Aorta (tissue), 5 donors: ENCODE results near the gene RGPD5. TPM values are rescaled to one million over a fixed set of nuclear protein-coding genes. Genes with fewer than 3 reads are reported as not detected.
"Not testable (repeated sequence)": the region's sequence is repeated elsewhere in the genome, so short reads cannot be mapped to it uniquely, and the experiment has no call there.

ENCODE experiments used
- ATAC-seq: fragments of 200-7000 bp; cut with Tn5 transposase; one replicate; pipeline ENCODE4 v1.9.1; 2022; ENCODE audit warnings: moderate library complexity; ENCODE audit not compliant: low FRiP score
- DNase-seq, 2 donors: peaks; one replicate each; pipeline ENCODE4 v3.0.0-alpha.2; 2020
- H3K27ac ChIP-seq, 2 donors: one replicate each; pipeline ENCODE4 v1.5.1; 2013; ENCODE audit warnings: low read length in 2 of 2, mild to moderate bottlenecking in 2 of 2, moderate library complexity in 2 of 2, control low read depth in 1 of 2, inconsistent platforms in 1 of 2, low read depth in 1 of 2
- H3K27me3 ChIP-seq, 2 donors: one replicate each; pipeline ENCODE4 v1.6.1; 2013; ENCODE audit warnings: control low read depth in 1 of 2, low read length in 1 of 2, mild to moderate bottlenecking in 1 of 2, moderate library complexity in 1 of 2; ENCODE audit not compliant: insufficient read depth in 2 of 2, control insufficient read depth in 1 of 2
- H3K36me3 ChIP-seq, 2 donors: one replicate each; pipeline ENCODE4 v1.6.1; 2013; ENCODE audit warnings: control low read depth in 1 of 2, low read length in 1 of 2, mild to moderate bottlenecking in 1 of 2; ENCODE audit not compliant: insufficient read depth in 2 of 2, control insufficient read depth in 1 of 2
- H3K4me1 ChIP-seq, 2 donors: one replicate each; pipeline ENCODE4 v1.6.1; 2013; ENCODE audit warnings: low read length in 2 of 2, control low read depth in 1 of 2, mild to moderate bottlenecking in 1 of 2, moderate library complexity in 1 of 2; ENCODE audit not compliant: insufficient read depth in 2 of 2, control insufficient read depth in 1 of 2
- H3K4me3 ChIP-seq, 2 donors: one replicate each; pipeline ENCODE4 v1.5.1; 2013; ENCODE audit warnings: low read length in 2 of 2, control low read depth in 1 of 2, mild to moderate bottlenecking in 1 of 2
- H3K9me3 ChIP-seq: one replicate; pipeline ENCODE4 v1.6.1; 2013; ENCODE audit warnings: mild to moderate bottlenecking, low read length; ENCODE audit not compliant: control insufficient read depth
- WGBS, 2 donors: extraction: QIAGEN DNeasy Blood & Tissue Kit; methylation state at CpG; one replicate each; pipeline ENCODE4 v1.1.7; 2013; 5-methylcytosine and 5-hydroxymethylcytosine counted together
- intact Hi-C, 2 donors: fragments of 100-400 bp; cut with DNase I; formaldehyde crosslinking; loops; one replicate each; pipeline versions ENCODE4 v1.14.2 to v1.15.0; 2022
- polyA plus RNA-seq, 2 donors: library from polyadenylated mRNA; stranded (reverse); fragments of 200-250 nt; gene quantifications; one replicate each; pipeline ENCODE4 v1.2.3, GENCODE V29; 2013
- total RNA-seq, 2 donors: library from RNA; stranded (reverse); fragmentation: NEBNext Ultra II Directional; extraction: Animal tissue kit (Norgen Biotek cat#: 25700); gene quantifications; one replicate each; pipeline ENCODE4 v1.2.1, GENCODE V29; 2021
- donor health status: healthy with polysubstance abuse.
- donor health status: Bipolar disorder and iron deficiency.
- donor health status: DM: no; HTN: no; CAD: no.
- donor health status: DM: no; HTN: no; CAD: no.
- donor health status: DM: yes; HTN: yes; CAD: no.

Gene RGPD5
- total and polyA plus RNA-seq, 4 donors: 3.5 to 187 (median 71.3) TPM

GRCh38 chr2:109882112-109882511, 88.0 kb downstream of the RGPD5 start:
- H3K9me3 ChIP-seq, ATAC-seq, H3K27ac ChIP-seq, H3K36me3 ChIP-seq, DNase-seq, H3K4me1 ChIP-seq, intact Hi-C loops, H3K27me3 ChIP-seq, H3K4me3 ChIP-seq: not testable (repeated sequence)
- WGBS, 2 donors: no CpG with 5 or more reads among the region's 1 CpG

- H3K4me3 ChIP-seq, intact Hi-C loops, DNase-seq, H3K36me3 ChIP-seq, ATAC-seq, H3K27ac ChIP-seq, H3K27me3 ChIP-seq, H3K9me3 ChIP-seq, H3K4me1 ChIP-seq: not testable (repeated sequence)
- no CpG with 5 or more reads among the region's 4 CpGs for WGBS, 2 donors
These were observed 94.3 kb downstream of the RGPD5 start for GRCh38 chr2:109888414-109888813.

GRCh38 chr2:109889909-109890308, 95.8 kb downstream of the RGPD5 start:
- H3K9me3 ChIP-seq, H3K27ac ChIP-seq, ATAC-seq, H3K4me1 ChIP-seq, H3K36me3 ChIP-seq, DNase-seq, H3K4me3 ChIP-seq, H3K27me3 ChIP-seq, intact Hi-C loops: not testable (repeated sequence)
- WGBS, 2 donors: no CpG with 5 or more reads among the region's 4 CpGs

- H3K4me3 ChIP-seq, intact Hi-C loops, H3K4me1 ChIP-seq, H3K27me3 ChIP-seq, DNase-seq, H3K27ac ChIP-seq, H3K36me3 ChIP-seq, ATAC-seq, H3K9me3 ChIP-seq: not testable (repeated sequence)
- WGBS, 2 donors: no CpG with 5 or more reads among the region's 4 CpGs
These were observed 96.9 kb downstream of the RGPD5 start for GRCh38 chr2:109891024-109891423.

- H3K27ac ChIP-seq, H3K9me3 ChIP-seq, H3K4me3 ChIP-seq, H3K27me3 ChIP-seq, ATAC-seq, H3K36me3 ChIP-seq, H3K4me1 ChIP-seq, intact Hi-C loops, DNase-seq: not testable (repeated sequence)
- WGBS, 2 donors: no CpG with 5 or more reads among the region's 7 CpGs
These were observed 99.6 kb downstream of the RGPD5 start for GRCh38 chr2:109893736-109894135.

- H3K36me3 ChIP-seq, ATAC-seq, intact Hi-C loops, H3K4me1 ChIP-seq, DNase-seq, H3K9me3 ChIP-seq, H3K27me3 ChIP-seq, H3K4me3 ChIP-seq, H3K27ac ChIP-seq: not testable (repeated sequence)
- no CpG with 5 or more reads among the region's 6 CpGs for WGBS, 2 donors
These were observed 100.0 kb downstream of the RGPD5 start for GRCh38 chr2:109894141-109894540.

GRCh38 chr2:109895090-109895869, 101.2 kb downstream of the RGPD5 start:
- H3K36me3 ChIP-seq, DNase-seq, H3K27ac ChIP-seq, H3K4me3 ChIP-seq, H3K4me1 ChIP-seq, ATAC-seq, intact Hi-C loops, H3K9me3 ChIP-seq, H3K27me3 ChIP-seq: not testable (repeated sequence)
- no CpG with 5 or more reads among the region's 3 CpGs for WGBS, 2 donors

GRCh38 chr2:109896212-109896611, 102.1 kb downstream of the RGPD5 start:
- H3K4me3 ChIP-seq, H3K27ac ChIP-seq, ATAC-seq, H3K36me3 ChIP-seq, H3K4me1 ChIP-seq, DNase-seq, intact Hi-C loops, H3K27me3 ChIP-seq, H3K9me3 ChIP-seq: not testable (repeated sequence)
- WGBS, 2 donors: no CpG with 5 or more reads among the region's 4 CpGs

- H3K27me3 ChIP-seq, H3K9me3 ChIP-seq, H3K4me3 ChIP-seq, DNase-seq, H3K4me1 ChIP-seq, H3K27ac ChIP-seq, intact Hi-C loops, H3K36me3 ChIP-seq: not testable (repeated sequence)
- WGBS, 2 donors: no CpG with 5 or more reads among the region's 8 CpGs
- peak; percentile 61 for ATAC-seq
These were observed 103.8 kb downstream of the RGPD5 start for GRCh38 chr2:109897769-109898461.
